ENCODE measurements around the gene SALL3.

The SALL3 gene

DNA sequence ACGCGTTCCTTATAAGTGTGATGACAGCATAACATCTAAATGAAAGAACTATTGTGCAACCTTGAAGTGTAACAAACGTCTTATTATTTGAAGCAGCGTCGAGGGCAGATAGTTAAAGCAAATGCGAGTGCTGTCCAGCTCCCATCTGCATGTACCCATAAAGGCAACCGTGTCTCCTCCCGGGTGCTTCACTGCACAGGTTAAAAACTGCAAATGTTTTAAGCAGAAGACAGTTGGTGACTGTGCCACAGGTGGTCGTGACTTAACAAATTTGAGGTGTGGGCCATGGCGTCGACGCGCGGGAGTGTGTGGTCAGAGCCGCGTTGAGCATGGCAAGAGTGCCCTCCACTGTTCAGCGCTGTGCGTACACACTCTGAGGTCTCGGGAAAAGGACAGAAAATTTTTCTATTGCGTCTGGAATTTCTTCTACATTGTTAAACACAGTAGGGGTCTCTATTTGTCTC, 6.4 kb downstream of the SALL3 start (continued):
- TF ChIP-seq, protein P1, sequence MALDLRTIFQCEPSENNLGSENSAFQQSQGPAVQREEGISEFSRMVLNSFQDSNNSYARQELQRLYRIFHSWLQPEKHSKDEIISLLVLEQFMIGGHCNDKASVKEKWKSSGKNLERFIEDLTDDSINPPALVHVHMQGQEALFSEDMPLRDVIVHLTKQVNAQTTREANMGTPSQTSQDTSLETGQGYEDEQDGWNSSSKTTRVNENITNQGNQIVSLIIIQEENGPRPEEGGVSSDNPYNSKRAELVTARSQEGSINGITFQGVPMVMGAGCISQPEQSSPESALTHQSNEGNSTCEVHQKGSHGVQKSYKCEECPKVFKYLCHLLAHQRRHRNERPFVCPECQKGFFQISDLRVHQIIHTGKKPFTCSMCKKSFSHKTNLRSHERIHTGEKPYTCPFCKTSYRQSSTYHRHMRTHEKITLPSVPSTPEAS (tag by site-specific recombination; IDR thresholded peaks at IDR 0.05) = no peak
- TF ChIP-seq KLF8 (tag by site-specific recombination; IDR thresholded peaks at IDR 0.05) (no peak), HOXA7 (CRISPR knock-in tag; IDR thresholded peaks at IDR 0.05; ENCODE audit: borderline replicate concordance) (no peak), IKZF3 (tag by site-specific recombination; IDR thresholded peaks at IDR 0.05) (no peak), ZBTB8A (tag by site-specific recombination; IDR thresholded peaks at IDR 0.05) (no peak), KLF10 (tag by site-specific recombination; IDR thresholded peaks at IDR 0.05) (no peak), ZNF785 (tag by site-specific recombination; IDR thresholded peaks at IDR 0.05) (no peak), ZNF549 (tag by site-specific recombination; IDR thresholded peaks at IDR 0.05) (no peak), ZNF37A (tag by site-specific recombination; IDR thresholded peaks at IDR 0.05) (no peak), ZNF157 (tag by site-specific recombination; IDR thresholded peaks at IDR 0.05) (no peak), ZNF560 (tag by site-specific recombination; IDR thresholded peaks at IDR 0.05; ENCODE audit: borderline replicate concordance) (no peak)
- TF ChIP-seq, protein P2, sequence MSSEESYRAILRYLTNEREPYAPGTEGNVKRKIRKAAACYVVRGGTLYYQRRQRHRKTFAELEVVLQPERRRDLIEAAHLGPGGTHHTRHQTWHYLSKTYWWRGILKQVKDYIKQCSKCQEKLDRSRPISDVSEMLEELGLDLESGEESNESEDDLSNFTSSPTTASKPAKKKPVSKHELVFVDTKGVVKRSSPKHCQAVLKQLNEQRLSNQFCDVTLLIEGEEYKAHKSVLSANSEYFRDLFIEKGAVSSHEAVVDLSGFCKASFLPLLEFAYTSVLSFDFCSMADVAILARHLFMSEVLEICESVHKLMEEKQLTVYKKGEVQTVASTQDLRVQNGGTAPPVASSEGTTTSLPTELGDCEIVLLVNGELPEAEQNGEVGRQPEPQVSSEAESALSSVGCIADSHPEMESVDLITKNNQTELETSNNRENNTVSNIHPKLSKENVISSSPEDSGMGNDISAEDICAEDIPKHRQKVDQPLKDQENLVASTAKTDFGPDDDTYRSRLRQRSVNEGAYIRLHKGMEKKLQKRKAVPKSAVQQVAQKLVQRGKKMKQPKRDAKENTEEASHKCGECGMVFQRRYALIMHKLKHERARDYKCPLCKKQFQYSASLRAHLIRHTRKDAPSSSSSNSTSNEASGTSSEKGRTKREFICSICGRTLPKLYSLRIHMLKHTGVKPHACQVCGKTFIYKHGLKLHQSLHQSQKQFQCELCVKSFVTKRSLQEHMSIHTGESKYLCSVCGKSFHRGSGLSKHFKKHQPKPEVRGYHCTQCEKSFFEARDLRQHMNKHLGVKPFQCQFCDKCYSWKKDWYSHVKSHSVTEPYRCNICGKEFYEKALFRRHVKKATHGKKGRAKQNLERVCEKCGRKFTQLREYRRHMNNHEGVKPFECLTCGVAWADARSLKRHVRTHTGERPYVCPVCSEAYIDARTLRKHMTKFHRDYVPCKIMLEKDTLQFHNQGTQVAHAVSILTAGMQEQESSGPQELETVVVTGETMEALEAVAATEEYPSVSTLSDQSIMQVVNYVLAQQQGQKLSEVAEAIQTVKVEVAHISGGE (tag by site-specific recombination; conservative IDR thresholded peaks at IDR 0.05; ENCODE audit: low read depth) = no peak
- TF ChIP-seq, protein P3, sequence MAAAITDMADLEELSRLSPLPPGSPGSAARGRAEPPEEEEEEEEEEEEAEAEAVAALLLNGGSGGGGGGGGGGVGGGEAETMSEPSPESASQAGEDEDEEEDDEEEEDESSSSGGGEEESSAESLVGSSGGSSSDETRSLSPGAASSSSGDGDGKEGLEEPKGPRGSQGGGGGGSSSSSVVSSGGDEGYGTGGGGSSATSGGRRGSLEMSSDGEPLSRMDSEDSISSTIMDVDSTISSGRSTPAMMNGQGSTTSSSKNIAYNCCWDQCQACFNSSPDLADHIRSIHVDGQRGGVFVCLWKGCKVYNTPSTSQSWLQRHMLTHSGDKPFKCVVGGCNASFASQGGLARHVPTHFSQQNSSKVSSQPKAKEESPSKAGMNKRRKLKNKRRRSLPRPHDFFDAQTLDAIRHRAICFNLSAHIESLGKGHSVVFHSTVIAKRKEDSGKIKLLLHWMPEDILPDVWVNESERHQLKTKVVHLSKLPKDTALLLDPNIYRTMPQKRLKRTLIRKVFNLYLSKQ (tag by site-specific recombination; IDR thresholded peaks at IDR 0.05; ENCODE audit: borderline replicate concordance) = no peak
- TF ChIP-seq, protein P4, sequence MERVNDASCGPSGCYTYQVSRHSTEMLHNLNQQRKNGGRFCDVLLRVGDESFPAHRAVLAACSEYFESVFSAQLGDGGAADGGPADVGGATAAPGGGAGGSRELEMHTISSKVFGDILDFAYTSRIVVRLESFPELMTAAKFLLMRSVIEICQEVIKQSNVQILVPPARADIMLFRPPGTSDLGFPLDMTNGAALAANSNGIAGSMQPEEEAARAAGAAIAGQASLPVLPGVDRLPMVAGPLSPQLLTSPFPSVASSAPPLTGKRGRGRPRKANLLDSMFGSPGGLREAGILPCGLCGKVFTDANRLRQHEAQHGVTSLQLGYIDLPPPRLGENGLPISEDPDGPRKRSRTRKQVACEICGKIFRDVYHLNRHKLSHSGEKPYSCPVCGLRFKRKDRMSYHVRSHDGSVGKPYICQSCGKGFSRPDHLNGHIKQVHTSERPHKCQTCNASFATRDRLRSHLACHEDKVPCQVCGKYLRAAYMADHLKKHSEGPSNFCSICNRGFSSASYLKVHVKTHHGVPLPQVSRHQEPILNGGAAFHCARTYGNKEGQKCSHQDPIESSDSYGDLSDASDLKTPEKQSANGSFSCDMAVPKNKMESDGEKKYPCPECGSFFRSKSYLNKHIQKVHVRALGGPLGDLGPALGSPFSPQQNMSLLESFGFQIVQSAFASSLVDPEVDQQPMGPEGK (tag by site-specific recombination; IDR thresholded peaks at IDR 0.05) = no peak
- TF ChIP-seq, protein P5, sequence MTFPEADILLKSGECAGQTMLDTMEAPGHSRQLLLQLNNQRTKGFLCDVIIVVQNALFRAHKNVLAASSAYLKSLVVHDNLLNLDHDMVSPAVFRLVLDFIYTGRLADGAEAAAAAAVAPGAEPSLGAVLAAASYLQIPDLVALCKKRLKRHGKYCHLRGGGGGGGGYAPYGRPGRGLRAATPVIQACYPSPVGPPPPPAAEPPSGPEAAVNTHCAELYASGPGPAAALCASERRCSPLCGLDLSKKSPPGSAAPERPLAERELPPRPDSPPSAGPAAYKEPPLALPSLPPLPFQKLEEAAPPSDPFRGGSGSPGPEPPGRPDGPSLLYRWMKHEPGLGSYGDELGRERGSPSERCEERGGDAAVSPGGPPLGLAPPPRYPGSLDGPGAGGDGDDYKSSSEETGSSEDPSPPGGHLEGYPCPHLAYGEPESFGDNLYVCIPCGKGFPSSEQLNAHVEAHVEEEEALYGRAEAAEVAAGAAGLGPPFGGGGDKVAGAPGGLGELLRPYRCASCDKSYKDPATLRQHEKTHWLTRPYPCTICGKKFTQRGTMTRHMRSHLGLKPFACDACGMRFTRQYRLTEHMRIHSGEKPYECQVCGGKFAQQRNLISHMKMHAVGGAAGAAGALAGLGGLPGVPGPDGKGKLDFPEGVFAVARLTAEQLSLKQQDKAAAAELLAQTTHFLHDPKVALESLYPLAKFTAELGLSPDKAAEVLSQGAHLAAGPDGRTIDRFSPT (tag by site-specific recombination; IDR thresholded peaks at IDR 0.05) = 0 out of 2 replicates have a peak, but pooled peaks have one; percentile 25
- TF ChIP-seq, protein P6, sequence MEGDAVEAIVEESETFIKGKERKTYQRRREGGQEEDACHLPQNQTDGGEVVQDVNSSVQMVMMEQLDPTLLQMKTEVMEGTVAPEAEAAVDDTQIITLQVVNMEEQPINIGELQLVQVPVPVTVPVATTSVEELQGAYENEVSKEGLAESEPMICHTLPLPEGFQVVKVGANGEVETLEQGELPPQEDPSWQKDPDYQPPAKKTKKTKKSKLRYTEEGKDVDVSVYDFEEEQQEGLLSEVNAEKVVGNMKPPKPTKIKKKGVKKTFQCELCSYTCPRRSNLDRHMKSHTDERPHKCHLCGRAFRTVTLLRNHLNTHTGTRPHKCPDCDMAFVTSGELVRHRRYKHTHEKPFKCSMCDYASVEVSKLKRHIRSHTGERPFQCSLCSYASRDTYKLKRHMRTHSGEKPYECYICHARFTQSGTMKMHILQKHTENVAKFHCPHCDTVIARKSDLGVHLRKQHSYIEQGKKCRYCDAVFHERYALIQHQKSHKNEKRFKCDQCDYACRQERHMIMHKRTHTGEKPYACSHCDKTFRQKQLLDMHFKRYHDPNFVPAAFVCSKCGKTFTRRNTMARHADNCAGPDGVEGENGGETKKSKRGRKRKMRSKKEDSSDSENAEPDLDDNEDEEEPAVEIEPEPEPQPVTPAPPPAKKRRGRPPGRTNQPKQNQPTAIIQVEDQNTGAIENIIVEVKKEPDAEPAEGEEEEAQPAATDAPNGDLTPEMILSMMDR (tag by site-specific recombination; IDR thresholded peaks at IDR 0.05) = peak; percentile 75
- TF ChIP-seq, protein P7, sequence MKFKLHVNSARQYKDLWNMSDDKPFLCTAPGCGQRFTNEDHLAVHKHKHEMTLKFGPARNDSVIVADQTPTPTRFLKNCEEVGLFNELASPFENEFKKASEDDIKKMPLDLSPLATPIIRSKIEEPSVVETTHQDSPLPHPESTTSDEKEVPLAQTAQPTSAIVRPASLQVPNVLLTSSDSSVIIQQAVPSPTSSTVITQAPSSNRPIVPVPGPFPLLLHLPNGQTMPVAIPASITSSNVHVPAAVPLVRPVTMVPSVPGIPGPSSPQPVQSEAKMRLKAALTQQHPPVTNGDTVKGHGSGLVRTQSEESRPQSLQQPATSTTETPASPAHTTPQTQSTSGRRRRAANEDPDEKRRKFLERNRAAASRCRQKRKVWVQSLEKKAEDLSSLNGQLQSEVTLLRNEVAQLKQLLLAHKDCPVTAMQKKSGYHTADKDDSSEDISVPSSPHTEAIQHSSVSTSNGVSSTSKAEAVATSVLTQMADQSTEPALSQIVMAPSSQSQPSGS (tag by site-specific recombination; IDR thresholded peaks at IDR 0.05; ENCODE audit: low read depth) = no peak
- TF ChIP-seq, protein P8, sequence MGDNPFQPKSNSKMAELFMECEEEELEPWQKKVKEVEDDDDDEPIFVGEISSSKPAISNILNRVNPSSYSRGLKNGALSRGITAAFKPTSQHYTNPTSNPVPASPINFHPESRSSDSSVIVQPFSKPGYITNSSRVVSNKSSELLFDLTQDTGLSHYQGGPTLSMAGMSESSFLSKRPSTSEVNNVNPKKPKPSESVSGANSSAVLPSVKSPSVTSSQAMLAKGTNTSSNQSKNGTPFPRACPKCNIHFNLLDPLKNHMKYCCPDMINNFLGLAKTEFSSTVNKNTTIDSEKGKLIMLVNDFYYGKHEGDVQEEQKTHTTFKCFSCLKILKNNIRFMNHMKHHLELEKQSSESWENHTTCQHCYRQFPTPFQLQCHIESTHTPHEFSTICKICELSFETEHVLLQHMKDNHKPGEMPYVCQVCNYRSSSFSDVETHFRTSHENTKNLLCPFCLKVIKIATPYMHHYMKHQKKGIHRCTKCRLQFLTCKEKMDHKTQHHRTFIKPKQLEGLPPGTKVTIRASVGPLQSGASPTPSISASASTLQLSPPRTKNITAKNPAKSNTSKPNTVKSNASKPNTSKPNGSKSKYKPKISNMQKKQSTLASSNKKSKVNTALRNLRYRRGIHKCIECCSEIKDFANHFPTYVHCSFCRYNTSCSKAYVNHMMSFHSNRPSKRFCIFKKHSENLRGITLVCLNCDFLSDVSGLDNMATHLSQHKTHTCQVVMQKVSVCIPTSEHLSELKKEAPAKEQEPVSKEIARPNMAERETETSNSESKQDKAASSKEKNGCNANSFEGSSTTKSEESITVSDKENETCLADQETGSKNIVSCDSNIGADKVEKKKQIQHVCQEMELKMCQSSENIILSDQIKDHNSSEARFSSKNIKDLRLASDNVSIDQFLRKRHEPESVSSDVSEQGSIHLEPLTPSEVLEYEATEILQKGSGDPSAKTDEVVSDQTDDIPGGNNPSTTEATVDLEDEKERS (tag by site-specific recombination; IDR thresholded peaks at IDR 0.05) = no peak
